NB4 (cell line): ENCODE results near the gene PPP1R15B.

Experiments used
- POLR2A ChIP-seq: IDR thresholded peaks from 2 replicates; pipeline ENCODE4 v1.6.1; 2011; ENCODE audit warnings: mild to moderate bottlenecking; ENCODE audit not compliant: insufficient read length; ENCODE audit errors: extremely low read depth
- TF ChIP-seq, protein P1 (sequence below): IDR thresholded peaks from one replicate; pipeline ENCODE4 v1.5.1; 2012; ENCODE audit warnings: low read depth, low read length
- TF ChIP-seq, protein P2 (sequence below): IDR thresholded peaks from 2 replicates; pipeline ENCODE4 v1.6.1; 2011; ENCODE audit warnings: low read depth, low read length

GRCh38 chr1:204449678-204450280, 38.2 kb upstream of the PPP1R15B start:
- TF ChIP-seq, protein P1, sequence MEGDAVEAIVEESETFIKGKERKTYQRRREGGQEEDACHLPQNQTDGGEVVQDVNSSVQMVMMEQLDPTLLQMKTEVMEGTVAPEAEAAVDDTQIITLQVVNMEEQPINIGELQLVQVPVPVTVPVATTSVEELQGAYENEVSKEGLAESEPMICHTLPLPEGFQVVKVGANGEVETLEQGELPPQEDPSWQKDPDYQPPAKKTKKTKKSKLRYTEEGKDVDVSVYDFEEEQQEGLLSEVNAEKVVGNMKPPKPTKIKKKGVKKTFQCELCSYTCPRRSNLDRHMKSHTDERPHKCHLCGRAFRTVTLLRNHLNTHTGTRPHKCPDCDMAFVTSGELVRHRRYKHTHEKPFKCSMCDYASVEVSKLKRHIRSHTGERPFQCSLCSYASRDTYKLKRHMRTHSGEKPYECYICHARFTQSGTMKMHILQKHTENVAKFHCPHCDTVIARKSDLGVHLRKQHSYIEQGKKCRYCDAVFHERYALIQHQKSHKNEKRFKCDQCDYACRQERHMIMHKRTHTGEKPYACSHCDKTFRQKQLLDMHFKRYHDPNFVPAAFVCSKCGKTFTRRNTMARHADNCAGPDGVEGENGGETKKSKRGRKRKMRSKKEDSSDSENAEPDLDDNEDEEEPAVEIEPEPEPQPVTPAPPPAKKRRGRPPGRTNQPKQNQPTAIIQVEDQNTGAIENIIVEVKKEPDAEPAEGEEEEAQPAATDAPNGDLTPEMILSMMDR, result no peak
- TF ChIP-seq, protein P2, sequence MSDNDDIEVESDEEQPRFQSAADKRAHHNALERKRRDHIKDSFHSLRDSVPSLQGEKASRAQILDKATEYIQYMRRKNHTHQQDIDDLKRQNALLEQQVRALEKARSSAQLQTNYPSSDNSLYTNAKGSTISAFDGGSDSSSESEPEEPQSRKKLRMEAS, result no peak
- TF ChIP-seq POLR2A, result no peak
